H1 (cell line): Measurements from ENCODE around the gene C16orf95. TPM values are rescaled to one million over a fixed set of nuclear protein-coding genes. Genes with fewer than 3 reads are reported as not detected.

ENCODE experiments used
- ASH2L ChIP-seq: fragments of 200-600, 300-600 bp; sonication (generic); IDR thresholded peaks from one replicate; pipeline ENCODE4 v1.7.1; 2017; ENCODE audit warnings: low read length
- EZH2 ChIP-seq: fragments of 200-600 bp; sonication (generic); IDR thresholded peaks from 2 replicates; pipeline ENCODE4 v1.7.1; 2012; ENCODE audit warnings: low read depth, mild to moderate bottlenecking, moderate library complexity, low read length, inconsistent platforms; ENCODE audit not compliant: severe bottlenecking
- SIX5 ChIP-seq: IDR thresholded peaks from 2 replicates; pipeline ENCODE4 v1.6.1; 2011; ENCODE audit warnings: mild to moderate bottlenecking, low read depth, low read length
- SP1 ChIP-seq: IDR thresholded peaks from 2 replicates; pipeline ENCODE4 v1.6.1; 2011; ENCODE audit warnings: low read depth, low read length
- SUZ12 ChIP-seq: fragments of 200-600 bp; sonication (generic); IDR thresholded peaks from 2 replicates; pipeline ENCODE4 v1.6.1; 2012; ENCODE audit warnings: mild to moderate bottlenecking, inconsistent platforms, low read length, moderate library complexity, mixed read lengths
- TAF1 ChIP-seq: IDR thresholded peaks from 2 replicates; pipeline ENCODE4 v1.6.1; 2011; ENCODE audit warnings: mild to moderate bottlenecking, low read depth, low read length
- YY1 ChIP-seq: IDR thresholded peaks from 2 replicates; pipeline ENCODE4 v1.6.1; 2011; ENCODE audit warnings: low read depth, mild to moderate bottlenecking, low read length
- polyA plus RNA-seq, 7 experiments: library from polyadenylated mRNA; depleted of rRNA in 3 of 7; stranded (reverse) in 5 of 7; unstranded in 2 of 7; fragments of >200 nt in 5 of 7; fragments of 200-250 nt in 2 of 7; gene quantifications; 1 replicate in 5 of 7; 2 replicates in 1 of 7; 4 replicates in 1 of 7; pipeline versions ENCODE4 v1.2.1 to v1.2.3, GENCODE V29; 2011 to 2013; ENCODE audit warnings: missing spikeins in 2 of 7, mixed read lengths in 2 of 7
- total RNA-seq: library from RNA; stranded (reverse); fragmentation: NEBNext Ultra II Directional; extraction: Animal tissue kit (Norgen Biotek cat#: 25700); gene quantifications from 2 replicates; pipeline ENCODE4 v1.2.1, GENCODE V29; 2021
- TF ChIP-seq, protein P1 (sequence below): IDR thresholded peaks from 2 replicates; pipeline ENCODE4 v1.6.1; 2012; ENCODE audit warnings: low read length, inconsistent platforms
- TF ChIP-seq, protein P2 (sequence below): IDR thresholded peaks from 2 replicates; pipeline ENCODE4 v1.6.1; 2012; ENCODE audit warnings: inconsistent platforms
- TF ChIP-seq, protein P3 (sequence below), 3 experiments: IDR thresholded peaks; 1 replicate in 2 of 3; 2 replicates in 1 of 3; pipeline versions ENCODE4 v1.5.1 to v1.6.1; 2011; ENCODE audit warnings: low read length in 3 of 3, mild to moderate bottlenecking in 3 of 3, inconsistent platforms in 2 of 3, low read depth in 1 of 3, moderate library complexity in 1 of 3; ENCODE audit not compliant: insufficient read depth in 1 of 3; ENCODE audit errors: control extremely low read depth in 1 of 3

The C16orf95 gene
- total and polyA plus RNA-seq, 2 of the 8 experiments (the other 6 are each of a cell fraction or from before 2014, with no cell fraction given) = 5.0 to 5.4 TPM

DNA sequence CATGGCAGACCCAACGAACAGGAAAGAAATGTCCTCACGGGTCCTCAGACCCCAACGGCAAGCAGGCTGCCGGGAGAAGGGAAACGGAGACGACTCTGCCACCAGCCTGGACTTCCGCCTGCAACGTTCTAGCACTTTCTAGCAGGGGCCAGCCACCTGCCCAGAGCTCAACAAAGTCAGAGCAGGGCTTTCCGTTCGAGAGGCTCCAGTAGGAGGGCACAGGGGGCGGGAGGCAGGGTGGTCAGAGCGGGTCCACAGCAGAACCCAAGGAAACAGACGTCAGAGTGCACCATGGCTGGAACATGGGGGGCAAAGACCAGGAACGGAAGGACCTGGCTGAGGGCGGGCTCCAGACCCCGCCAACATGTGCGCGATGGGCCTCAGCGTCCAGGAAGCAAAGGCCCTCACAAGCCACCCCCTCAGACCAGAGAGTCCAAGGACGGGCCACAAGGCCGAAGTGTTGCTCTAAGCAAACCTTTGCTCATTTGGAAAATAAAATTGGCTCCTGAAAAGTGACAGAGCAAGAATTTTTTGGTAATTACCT is 29.4 kb upstream of the C16orf95 start (continued):
- TF ChIP-seq, protein P1, sequence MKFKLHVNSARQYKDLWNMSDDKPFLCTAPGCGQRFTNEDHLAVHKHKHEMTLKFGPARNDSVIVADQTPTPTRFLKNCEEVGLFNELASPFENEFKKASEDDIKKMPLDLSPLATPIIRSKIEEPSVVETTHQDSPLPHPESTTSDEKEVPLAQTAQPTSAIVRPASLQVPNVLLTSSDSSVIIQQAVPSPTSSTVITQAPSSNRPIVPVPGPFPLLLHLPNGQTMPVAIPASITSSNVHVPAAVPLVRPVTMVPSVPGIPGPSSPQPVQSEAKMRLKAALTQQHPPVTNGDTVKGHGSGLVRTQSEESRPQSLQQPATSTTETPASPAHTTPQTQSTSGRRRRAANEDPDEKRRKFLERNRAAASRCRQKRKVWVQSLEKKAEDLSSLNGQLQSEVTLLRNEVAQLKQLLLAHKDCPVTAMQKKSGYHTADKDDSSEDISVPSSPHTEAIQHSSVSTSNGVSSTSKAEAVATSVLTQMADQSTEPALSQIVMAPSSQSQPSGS = no peak
- TF ChIP-seq, protein P2, sequence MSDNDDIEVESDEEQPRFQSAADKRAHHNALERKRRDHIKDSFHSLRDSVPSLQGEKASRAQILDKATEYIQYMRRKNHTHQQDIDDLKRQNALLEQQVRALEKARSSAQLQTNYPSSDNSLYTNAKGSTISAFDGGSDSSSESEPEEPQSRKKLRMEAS = no peak
- TF ChIP-seq SUZ12 = no peak
- TF ChIP-seq TAF1 = no peak
- no peak for TF ChIP-seq SP1
- no peak for TF ChIP-seq SIX5
- TF ChIP-seq, protein P3, sequence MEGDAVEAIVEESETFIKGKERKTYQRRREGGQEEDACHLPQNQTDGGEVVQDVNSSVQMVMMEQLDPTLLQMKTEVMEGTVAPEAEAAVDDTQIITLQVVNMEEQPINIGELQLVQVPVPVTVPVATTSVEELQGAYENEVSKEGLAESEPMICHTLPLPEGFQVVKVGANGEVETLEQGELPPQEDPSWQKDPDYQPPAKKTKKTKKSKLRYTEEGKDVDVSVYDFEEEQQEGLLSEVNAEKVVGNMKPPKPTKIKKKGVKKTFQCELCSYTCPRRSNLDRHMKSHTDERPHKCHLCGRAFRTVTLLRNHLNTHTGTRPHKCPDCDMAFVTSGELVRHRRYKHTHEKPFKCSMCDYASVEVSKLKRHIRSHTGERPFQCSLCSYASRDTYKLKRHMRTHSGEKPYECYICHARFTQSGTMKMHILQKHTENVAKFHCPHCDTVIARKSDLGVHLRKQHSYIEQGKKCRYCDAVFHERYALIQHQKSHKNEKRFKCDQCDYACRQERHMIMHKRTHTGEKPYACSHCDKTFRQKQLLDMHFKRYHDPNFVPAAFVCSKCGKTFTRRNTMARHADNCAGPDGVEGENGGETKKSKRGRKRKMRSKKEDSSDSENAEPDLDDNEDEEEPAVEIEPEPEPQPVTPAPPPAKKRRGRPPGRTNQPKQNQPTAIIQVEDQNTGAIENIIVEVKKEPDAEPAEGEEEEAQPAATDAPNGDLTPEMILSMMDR (IDR thresholded peaks at IDR 0.05; ENCODE audit: control extremely low read depth in 1 of 3, insufficient read depth in 1 of 3, low read depth in 1 of 3, low read length in 3 of 3) = no peak
- no peak for TF ChIP-seq YY1
- TF ChIP-seq ASH2L = no peak
- TF ChIP-seq EZH2 = no peak
